Fibroblast of mammary gland (primary cell): ENCODE measurements around the gene KRT24.

Experiments used
- DNase-seq: peaks from one replicate; pipeline ENCODE4 v3.0.0-alpha.2; 2010; ENCODE audit warnings: low read depth
- H3K4me3 ChIP-seq: 2 replicates; pipeline ENCODE4 v1.5.1; 2011; ENCODE audit warnings: low read depth, mild to moderate bottlenecking, low read length, moderate library complexity; ENCODE audit not compliant: control insufficient read depth
- TF ChIP-seq, protein P1 (sequence below): conservative IDR thresholded peaks from 2 replicates; pipeline ENCODE4 v1.5.1; 2011; ENCODE audit warnings: low read depth, low read length, inconsistent platforms; ENCODE audit not compliant: control insufficient read depth, insufficient read depth

KRT24 gene

DNA sequence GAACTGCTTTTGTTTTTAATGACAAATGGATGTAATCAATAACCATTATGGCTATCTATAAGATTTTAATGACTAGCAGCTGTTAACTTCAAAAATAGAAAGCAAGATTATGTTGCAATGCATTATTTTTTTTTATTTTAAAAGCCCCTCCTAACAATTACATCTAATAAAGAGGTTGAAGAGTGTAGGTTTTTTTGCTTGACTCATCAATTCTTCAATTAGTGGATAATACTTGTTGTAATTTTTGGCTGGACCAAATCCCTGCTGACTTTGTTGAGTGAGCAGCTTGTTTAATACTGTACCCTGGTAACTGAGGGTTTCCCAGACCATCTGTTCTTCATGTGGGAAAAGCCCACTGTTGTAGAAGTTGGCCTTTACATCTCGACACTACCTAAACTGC, 27.4 kb upstream of the KRT24 start:
- TF ChIP-seq, protein P1, sequence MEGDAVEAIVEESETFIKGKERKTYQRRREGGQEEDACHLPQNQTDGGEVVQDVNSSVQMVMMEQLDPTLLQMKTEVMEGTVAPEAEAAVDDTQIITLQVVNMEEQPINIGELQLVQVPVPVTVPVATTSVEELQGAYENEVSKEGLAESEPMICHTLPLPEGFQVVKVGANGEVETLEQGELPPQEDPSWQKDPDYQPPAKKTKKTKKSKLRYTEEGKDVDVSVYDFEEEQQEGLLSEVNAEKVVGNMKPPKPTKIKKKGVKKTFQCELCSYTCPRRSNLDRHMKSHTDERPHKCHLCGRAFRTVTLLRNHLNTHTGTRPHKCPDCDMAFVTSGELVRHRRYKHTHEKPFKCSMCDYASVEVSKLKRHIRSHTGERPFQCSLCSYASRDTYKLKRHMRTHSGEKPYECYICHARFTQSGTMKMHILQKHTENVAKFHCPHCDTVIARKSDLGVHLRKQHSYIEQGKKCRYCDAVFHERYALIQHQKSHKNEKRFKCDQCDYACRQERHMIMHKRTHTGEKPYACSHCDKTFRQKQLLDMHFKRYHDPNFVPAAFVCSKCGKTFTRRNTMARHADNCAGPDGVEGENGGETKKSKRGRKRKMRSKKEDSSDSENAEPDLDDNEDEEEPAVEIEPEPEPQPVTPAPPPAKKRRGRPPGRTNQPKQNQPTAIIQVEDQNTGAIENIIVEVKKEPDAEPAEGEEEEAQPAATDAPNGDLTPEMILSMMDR, result no peak
- no peak overlapping the region for H3K4me3 ChIP-seq
- no peak for DNase-seq

DNA sequence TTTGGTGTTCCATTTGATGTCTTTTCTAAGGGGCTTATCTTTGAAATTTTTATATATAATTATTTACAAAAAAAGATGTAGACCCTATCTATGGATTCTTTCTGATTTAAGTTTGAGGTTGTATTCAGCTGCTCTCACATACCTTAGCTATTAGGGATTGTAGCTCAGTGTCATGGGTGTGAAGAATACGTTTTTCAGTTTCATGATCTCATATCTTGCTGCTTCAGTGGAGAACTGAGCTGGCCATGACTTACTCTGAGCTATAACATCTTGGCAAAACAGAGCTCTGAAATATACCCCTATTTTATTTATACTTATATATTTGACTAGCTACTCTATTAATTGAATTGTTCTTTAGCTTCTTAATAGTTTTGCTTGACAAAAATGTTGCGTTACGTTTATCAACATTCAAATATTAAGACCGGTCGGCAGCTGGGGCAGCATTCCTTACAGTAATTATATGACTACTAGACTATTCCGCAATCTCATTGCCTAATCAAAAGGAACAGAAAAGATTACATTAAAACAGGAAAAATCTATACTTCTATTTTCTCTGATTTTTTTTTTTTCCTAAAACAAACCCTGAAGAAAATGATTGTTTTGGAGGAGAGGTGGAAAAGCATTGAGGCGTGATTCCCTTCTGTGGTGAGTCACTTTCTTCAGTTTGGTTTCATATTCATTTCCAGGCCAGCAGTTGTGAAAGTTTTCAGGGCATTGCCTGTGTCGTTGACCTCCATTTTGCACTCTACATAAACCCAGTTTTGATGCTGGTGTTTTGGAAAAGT, 24.1 kb upstream of the KRT24 start:
- peak; percentile 32 for DNase-seq

DNA sequence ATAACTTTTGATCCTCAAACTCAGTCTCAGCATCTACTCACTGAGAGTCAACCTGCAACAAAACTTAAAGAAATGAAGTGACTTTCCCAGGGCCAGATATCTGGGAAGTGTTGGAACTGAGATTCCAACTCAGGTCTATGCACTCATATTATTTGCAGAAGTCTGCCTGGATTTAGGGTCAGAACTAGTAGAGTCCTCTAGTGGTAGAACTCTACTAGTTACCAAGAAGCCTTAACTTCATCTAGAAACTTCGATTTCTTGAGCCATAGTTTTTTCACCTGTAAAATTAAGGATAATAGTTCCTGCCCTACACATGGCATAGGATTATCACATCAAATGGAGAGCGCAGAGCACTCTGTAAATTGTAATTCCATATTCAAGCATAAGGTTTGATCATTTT, 23.4 kb upstream of the KRT24 start:
- TF ChIP-seq, protein P1, result peak; percentile 43
- no peak overlapping the region for H3K4me3 ChIP-seq
- peak; percentile 25 for DNase-seq

More for the DNA sequence above, 24.1 kb upstream of the KRT24 start:
- TF ChIP-seq, protein P1, result no peak
- H3K4me3 ChIP-seq, result no peak overlapping the region

DNA sequence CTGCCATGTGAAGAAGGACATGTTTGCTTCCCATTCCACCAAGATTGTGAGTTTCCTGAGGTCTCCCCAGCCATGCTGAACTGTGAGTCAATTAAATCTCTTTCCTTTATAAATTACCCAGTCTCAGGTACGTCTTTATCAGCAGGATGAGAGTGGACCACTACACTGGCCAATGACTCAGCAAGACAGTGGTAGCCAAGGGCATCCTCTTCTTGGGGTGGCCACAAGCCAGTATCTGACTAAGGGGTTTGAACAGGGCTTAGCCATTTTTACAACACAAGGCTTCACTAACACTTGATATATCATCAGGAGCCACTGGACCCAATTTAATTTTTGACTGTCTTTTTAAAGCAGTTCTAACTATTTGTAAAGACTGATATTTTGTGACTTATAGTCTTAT, 21.1 kb upstream of the KRT24 start:
- peak; percentile 25 for DNase-seq
- H3K4me3 ChIP-seq, result no peak overlapping the region
- TF ChIP-seq, protein P1, result no peak

DNA sequence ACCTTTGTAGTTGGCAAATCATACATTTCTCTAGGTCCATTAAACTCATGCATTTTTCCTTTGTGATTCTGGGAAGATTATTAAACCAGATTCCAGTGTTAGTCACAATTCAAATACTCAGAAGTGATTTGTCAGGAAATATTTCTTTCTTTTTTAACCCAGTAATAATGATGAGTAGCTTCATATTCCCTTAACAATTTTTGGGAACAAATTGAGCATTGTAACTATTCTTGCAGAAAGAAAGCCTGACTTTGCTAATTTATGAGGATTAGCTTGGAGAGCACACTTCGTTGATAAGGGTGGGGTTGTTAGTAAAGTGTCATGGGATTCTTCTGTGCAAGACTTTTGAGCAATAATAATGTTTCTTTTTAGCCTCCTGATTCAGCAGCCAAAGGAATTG, 18.7 kb upstream of the KRT24 start:
- DNase-seq, result no peak
- TF ChIP-seq, protein P1, result no peak
- H3K4me3 ChIP-seq, result no peak overlapping the region

DNA sequence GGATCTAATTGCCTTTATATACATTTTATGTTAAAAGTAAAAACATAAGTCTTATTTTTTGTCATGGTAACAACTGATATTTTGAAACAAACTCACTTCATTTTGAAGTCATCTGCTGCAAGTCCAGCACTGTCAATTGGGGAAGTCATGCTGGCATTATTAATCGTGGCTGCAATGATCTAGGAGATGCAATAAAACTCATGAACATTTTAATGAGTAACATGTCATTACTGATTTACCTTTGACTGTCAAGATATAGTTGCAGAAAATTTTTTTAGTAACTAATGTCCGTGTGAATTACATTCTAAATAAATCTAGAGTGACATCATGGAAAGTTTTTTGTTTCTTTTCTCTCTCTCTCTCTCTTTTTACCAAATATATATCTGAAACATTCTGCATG, 17.3 kb upstream of the KRT24 start:
- TF ChIP-seq, protein P1, result no peak
- no peak for DNase-seq
- H3K4me3 ChIP-seq, result no peak overlapping the region
